Liver (tissue), 3 donors: ENCODE measurements around the gene EXOC4.

Experiments
- CTCF ChIP-seq: fragments of 150-350 bp; IDR thresholded peaks from 2 replicates; pipeline ENCODE4 v1.5.1; 2017; ENCODE audit warnings: improper control_type of control experiment, low read depth, low read length; ENCODE audit not compliant: missing input control
- EGR1 ChIP-seq, 2 donors: IDR thresholded peaks; 2 replicates each; pipeline ENCODE4 v1.6.1; 2016 to 2018; ENCODE audit warnings: antibody characterized with exemption in 2 of 2, low read depth in 2 of 2
- FOXA1 ChIP-seq: IDR thresholded peaks from 2 replicates; pipeline ENCODE4 v1.6.1; 2016; ENCODE audit warnings: antibody characterized with exemption
- GABPA ChIP-seq, 2 donors: IDR thresholded peaks in 1 of 2; conservative IDR thresholded peaks in 1 of 2; 2 replicates each; pipeline ENCODE4 v1.6.1; 2016; ENCODE audit warnings: antibody characterized with exemption in 2 of 2, mild to moderate bottlenecking in 1 of 2, moderate library complexity in 1 of 2
- MAX ChIP-seq: IDR thresholded peaks from 2 replicates; pipeline ENCODE4 v1.6.1; 2016; ENCODE audit warnings: antibody characterized with exemption
- RAD21 ChIP-seq, 2 donors: IDR thresholded peaks; 2 replicates each; pipeline ENCODE4 v1.6.1; 2016; ENCODE audit warnings: antibody characterized with exemption in 2 of 2, mild to moderate bottlenecking in 2 of 2
- SP1 ChIP-seq: IDR thresholded peaks from 2 replicates; pipeline ENCODE4 v1.6.1; 2018; ENCODE audit warnings: antibody characterized with exemption, mild to moderate bottlenecking
- TAF1 ChIP-seq: conservative IDR thresholded peaks from 2 replicates; pipeline ENCODE4 v1.6.1; 2016; ENCODE audit warnings: antibody characterized with exemption, mild to moderate bottlenecking
- YY1 ChIP-seq: IDR thresholded peaks from 2 replicates; pipeline ENCODE4 v1.6.1; 2016; ENCODE audit warnings: antibody characterized with exemption, mild to moderate bottlenecking
- TF ChIP-seq, protein P1 (sequence below): IDR thresholded peaks from 2 replicates; pipeline ENCODE4 v1.6.1; 2016; ENCODE audit warnings: antibody characterized with exemption
- TF ChIP-seq, protein P2 (sequence below): IDR thresholded peaks from 2 replicates; pipeline ENCODE4 v1.6.1; 2016; ENCODE audit warnings: antibody characterized with exemption, mild to moderate bottlenecking
- donor health status: healthy.
- donor health status: healthy.

GRCh38 chr7:133819695-133820094 lies 566.8 kb downstream of the EXOC4 start:
- no peak for TF ChIP-seq CTCF
- no peak for TF ChIP-seq MAX
- no peak for TF ChIP-seq TAF1
- TF ChIP-seq EGR1 (IDR thresholded peaks at IDR 0.05; ENCODE audit: low read depth in 2 of 2): no peak
- no peak for TF ChIP-seq SP1
- no peak for TF ChIP-seq RAD21 (IDR thresholded peaks at IDR 0.05)
- no peak for TF ChIP-seq FOXA1
- no peak for TF ChIP-seq YY1
- TF ChIP-seq, protein P1, sequence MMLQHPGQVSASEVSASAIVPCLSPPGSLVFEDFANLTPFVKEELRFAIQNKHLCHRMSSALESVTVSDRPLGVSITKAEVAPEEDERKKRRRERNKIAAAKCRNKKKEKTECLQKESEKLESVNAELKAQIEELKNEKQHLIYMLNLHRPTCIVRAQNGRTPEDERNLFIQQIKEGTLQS: no peak
- TF ChIP-seq, protein P2, sequence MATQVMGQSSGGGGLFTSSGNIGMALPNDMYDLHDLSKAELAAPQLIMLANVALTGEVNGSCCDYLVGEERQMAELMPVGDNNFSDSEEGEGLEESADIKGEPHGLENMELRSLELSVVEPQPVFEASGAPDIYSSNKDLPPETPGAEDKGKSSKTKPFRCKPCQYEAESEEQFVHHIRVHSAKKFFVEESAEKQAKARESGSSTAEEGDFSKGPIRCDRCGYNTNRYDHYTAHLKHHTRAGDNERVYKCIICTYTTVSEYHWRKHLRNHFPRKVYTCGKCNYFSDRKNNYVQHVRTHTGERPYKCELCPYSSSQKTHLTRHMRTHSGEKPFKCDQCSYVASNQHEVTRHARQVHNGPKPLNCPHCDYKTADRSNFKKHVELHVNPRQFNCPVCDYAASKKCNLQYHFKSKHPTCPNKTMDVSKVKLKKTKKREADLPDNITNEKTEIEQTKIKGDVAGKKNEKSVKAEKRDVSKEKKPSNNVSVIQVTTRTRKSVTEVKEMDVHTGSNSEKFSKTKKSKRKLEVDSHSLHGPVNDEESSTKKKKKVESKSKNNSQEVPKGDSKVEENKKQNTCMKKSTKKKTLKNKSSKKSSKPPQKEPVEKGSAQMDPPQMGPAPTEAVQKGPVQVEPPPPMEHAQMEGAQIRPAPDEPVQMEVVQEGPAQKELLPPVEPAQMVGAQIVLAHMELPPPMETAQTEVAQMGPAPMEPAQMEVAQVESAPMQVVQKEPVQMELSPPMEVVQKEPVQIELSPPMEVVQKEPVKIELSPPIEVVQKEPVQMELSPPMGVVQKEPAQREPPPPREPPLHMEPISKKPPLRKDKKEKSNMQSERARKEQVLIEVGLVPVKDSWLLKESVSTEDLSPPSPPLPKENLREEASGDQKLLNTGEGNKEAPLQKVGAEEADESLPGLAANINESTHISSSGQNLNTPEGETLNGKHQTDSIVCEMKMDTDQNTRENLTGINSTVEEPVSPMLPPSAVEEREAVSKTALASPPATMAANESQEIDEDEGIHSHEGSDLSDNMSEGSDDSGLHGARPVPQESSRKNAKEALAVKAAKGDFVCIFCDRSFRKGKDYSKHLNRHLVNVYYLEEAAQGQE: no peak
- TF ChIP-seq GABPA (IDR thresholded peaks at IDR 0.05 in 1 of 2, conservative IDR thresholded peaks at IDR 0.05 in 1 of 2): no peak
